Bronchial epithelial cell (primary cell): ENCODE measurements around the gene NFASC. TPM values are rescaled to one million over a fixed set of nuclear protein-coding genes. Genes with fewer than 3 reads are reported as not detected.

ENCODE experiments used
- DNase-seq: peaks from one replicate; pipeline ENCODE4 v3.0.0-alpha.2; 2010; ENCODE audit warnings: low read depth
- FAIRE-seq: peaks from 2 replicates; lab custom pipeline; 2011; peaks lifted over from hg19 to GRCh38; lab: Jason Lieb, UNC
- H3K27me3 ChIP-seq: 2 replicates; pipeline ENCODE4 v1.5.1; 2011; ENCODE audit warnings: low read length; ENCODE audit not compliant: control insufficient read depth, insufficient read depth
- H3K36me3 ChIP-seq: 2 replicates; pipeline ENCODE4 v1.5.1; 2011; ENCODE audit warnings: low read length; ENCODE audit not compliant: control insufficient read depth, insufficient read depth
- H3K4me3 ChIP-seq: 2 replicates; pipeline ENCODE4 v1.5.1; 2011; ENCODE audit warnings: mild to moderate bottlenecking, low read depth, low read length, control low read depth
- total RNA-seq: library from RNA; depleted of rRNA; stranded (reverse); fragments of >200 nt; gene quantifications from 2 replicates; pipeline ENCODE4 v1.2.1, GENCODE V29; 2014
- TF ChIP-seq, protein P1 (sequence below): IDR thresholded peaks from 2 replicates; pipeline ENCODE4 v1.5.1; 2011; ENCODE audit warnings: mild to moderate bottlenecking, moderate library complexity, low read length, control low read depth, inconsistent platforms; ENCODE audit not compliant: insufficient read depth, severe bottlenecking

NFASC gene
- total RNA-seq, 1 donor from 2014 or later, result 0.53 TPM

GRCh38 chr1:204902671-204903070, 32.0 kb downstream of the NFASC start:
- FAIRE-seq (peak; percentile 43), DNase-seq (no peak)
- H3K4me3 ChIP-seq, result no peak overlapping the region
- TF ChIP-seq, protein P1, sequence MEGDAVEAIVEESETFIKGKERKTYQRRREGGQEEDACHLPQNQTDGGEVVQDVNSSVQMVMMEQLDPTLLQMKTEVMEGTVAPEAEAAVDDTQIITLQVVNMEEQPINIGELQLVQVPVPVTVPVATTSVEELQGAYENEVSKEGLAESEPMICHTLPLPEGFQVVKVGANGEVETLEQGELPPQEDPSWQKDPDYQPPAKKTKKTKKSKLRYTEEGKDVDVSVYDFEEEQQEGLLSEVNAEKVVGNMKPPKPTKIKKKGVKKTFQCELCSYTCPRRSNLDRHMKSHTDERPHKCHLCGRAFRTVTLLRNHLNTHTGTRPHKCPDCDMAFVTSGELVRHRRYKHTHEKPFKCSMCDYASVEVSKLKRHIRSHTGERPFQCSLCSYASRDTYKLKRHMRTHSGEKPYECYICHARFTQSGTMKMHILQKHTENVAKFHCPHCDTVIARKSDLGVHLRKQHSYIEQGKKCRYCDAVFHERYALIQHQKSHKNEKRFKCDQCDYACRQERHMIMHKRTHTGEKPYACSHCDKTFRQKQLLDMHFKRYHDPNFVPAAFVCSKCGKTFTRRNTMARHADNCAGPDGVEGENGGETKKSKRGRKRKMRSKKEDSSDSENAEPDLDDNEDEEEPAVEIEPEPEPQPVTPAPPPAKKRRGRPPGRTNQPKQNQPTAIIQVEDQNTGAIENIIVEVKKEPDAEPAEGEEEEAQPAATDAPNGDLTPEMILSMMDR, result no peak
- peaks cover 2% of the 10 kb centered on the region for H3K27me3 ChIP-seq
- no peaks in the 10 kb centered on the region for H3K36me3 ChIP-seq

DNA sequence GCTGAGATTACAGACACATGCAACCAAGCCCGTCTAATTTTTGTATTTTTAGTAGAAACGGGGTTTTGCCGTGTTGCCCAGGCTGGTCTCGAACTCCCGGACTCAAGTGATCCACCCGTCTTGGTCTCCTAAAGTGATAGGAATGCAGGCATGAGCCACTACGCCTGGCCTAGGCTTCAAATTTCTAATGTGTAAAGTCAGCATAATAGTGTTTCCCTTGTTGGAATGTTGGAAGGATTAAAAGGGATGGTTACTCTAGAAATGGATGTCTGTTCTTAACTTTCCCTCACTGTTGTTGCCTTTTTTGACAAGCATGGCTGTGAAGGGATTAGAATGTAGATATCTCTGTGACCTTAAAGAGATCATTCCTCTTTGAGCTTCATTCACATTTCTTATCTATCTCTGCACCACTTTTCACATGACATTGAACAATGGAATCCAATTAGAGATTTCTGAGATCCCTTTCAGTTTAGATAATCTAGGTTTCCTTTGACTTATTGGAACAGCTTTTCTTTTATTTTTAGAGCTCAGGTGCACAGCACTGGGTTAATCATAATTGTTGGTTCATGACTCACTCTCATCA, 33.7 kb downstream of the NFASC start:
- H3K36me3 ChIP-seq, result no peaks in the 10 kb centered on the region
- no peak for FAIRE-seq
- TF ChIP-seq, protein P1, result no peak
- H3K4me3 ChIP-seq, result no peak overlapping the region
- DNase-seq, result no peak
- H3K27me3 ChIP-seq, result peaks cover 3% of the 10 kb centered on the region

GRCh38 chr1:204909109-204909508, 38.4 kb downstream of the NFASC start:
- DNase-seq, result peak; percentile 10
- TF ChIP-seq, protein P1, result no peak
- Histone ChIP-seq H3K36me3 (no peaks in the 10 kb centered on the region), H3K4me3 (no peak overlapping the region), H3K27me3 (peaks cover 1% of the 10 kb centered on the region)
- no peak for FAIRE-seq

DNA sequence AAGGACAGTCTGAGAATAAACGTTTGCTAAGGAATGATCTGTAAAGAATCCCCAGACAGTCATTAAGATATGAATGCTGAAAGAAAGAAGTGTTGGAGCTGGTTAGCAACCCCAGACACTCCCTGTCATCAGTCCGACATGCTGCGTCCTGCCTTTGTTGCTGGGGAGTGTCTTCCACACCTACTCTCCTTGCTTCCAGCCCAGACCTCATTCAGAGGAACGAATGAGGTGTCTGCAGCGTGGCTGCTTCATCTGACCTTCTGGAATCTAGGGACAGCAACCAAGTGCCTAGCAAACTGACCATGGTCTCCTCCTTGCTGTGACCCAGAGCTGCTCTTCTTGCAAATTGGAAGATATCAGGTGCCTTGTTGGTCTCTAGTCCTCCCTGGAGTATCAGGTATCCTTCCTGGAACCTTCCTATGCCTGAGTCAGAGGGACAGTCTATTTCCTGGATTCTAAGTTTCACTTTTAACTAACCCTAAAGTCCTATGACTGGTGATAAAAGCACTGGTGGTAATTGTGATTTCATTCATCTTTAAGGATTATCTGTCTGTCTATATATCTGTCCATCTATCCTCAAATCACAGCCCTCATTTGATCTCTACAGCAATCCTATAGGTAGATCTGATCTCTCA, 45.3 kb downstream of the NFASC start:
- H3K27me3 ChIP-seq, result no peaks in the 10 kb centered on the region
- peak; percentile 95 for FAIRE-seq
- TF ChIP-seq, protein P1, result no peak
- H3K36me3 ChIP-seq, result no peaks in the 10 kb centered on the region
- H3K4me3 ChIP-seq, result peak overlapping the region; percentile 20
- DNase-seq, result peak; percentile 94

DNA sequence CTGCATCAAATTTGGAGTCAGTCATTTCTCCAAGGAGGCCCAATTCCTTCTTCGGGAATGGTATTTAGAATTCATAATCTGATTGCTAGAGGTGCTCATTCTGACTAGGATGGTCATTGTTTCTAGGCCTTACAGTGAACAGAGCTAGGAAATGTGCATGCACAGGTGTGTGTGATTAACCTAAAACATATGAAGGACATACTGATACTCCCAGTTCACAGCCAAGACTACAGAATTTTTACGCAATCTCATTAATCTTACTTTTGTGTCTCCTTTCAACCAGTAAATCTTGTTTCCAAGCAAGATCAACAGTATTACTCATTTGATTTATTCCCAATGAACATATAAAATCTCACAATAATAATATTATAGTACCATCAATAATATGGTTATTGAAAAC, 47.1 kb downstream of the NFASC start:
- H3K27me3 ChIP-seq, result no peaks in the 10 kb centered on the region
- TF ChIP-seq, protein P1, result no peak
- peak; percentile 44 for DNase-seq
- no peak overlapping the region for H3K4me3 ChIP-seq
- H3K36me3 ChIP-seq, result no peaks in the 10 kb centered on the region
- no peak for FAIRE-seq
